K562 (cell line): Measurements from ENCODE around the gene ZBTB38. TPM values are rescaled to one million over a fixed set of nuclear protein-coding genes. Genes with fewer than 3 reads are reported as not detected.

ENCODE experiments used
- ADNP ChIP-seq: fragments of 200-800 bp; sonication (Bioruptor generic); IDR thresholded peaks from 2 replicates; pipeline ENCODE4 v1.6.1; 2016; ENCODE audit warnings: missing genetic modification characterization, missing compliant biosample characterization
- ARNT ChIP-seq, 2 experiments: fragments of 450-650 bp; IDR thresholded peaks; 2 replicates each; pipeline ENCODE4 v1.6.1; 2016; ENCODE audit warnings: mild to moderate bottlenecking in 1 of 2
- CCNT2 ChIP-seq: IDR thresholded peaks from 2 replicates; pipeline ENCODE4 v1.6.1; 2011; ENCODE audit warnings: borderline replicate concordance, low read depth, mild to moderate bottlenecking, moderate library complexity, mixed read lengths, low read length; ENCODE audit not compliant: insufficient read length; ENCODE audit errors: extremely low read depth
- CTBP1 ChIP-seq: fragments of 450-650 bp; IDR thresholded peaks from 2 replicates; pipeline ENCODE4 v1.6.1; 2016; ENCODE audit warnings: borderline replicate concordance
- EGR1 ChIP-seq: fragments of 450-650 bp; conservative IDR thresholded peaks from 2 replicates; pipeline ENCODE4 v1.6.1; 2017; ENCODE audit warnings: mild to moderate bottlenecking
- FOXA3 ChIP-seq, 2 experiments: fragments of 450-650 bp in 1 of 2; sonication (generic) in 1 of 2; formaldehyde crosslinking; IDR thresholded peaks in 1 of 2; conservative IDR thresholded peaks in 1 of 2; 2 replicates each; pipeline versions ENCODE4 v1.4.0 to v1.8.0; 2020 to 2022; ENCODE audit warnings: mild to moderate bottlenecking in 2 of 2, missing genetic modification reagents in 1 of 2
- HDAC1 ChIP-seq, 2 experiments: fragments of 450-650 bp; IDR thresholded peaks; 2 replicates each; pipeline ENCODE4 v1.6.1; 2016 to 2017; ENCODE audit warnings: inconsistent platforms in 1 of 2, mild to moderate bottlenecking in 1 of 2, moderate library complexity in 1 of 2
- HDAC2 ChIP-seq: fragments of 450-650 bp; IDR thresholded peaks from 2 replicates; pipeline ENCODE4 v1.6.1; 2016; ENCODE audit warnings: mild to moderate bottlenecking
- HDGF ChIP-seq: fragments of 450-650 bp; IDR thresholded peaks from 2 replicates; pipeline ENCODE4 v1.6.1; 2016
- LEF1 ChIP-seq: fragments of 450-650 bp; IDR thresholded peaks from 2 replicates; pipeline ENCODE4 v1.6.1; 2016; ENCODE audit warnings: mild to moderate bottlenecking
- MEF2A ChIP-seq: IDR thresholded peaks from 2 replicates; pipeline ENCODE4 v1.6.1; 2011; ENCODE audit warnings: low read depth, mild to moderate bottlenecking, low read length, moderate library complexity; ENCODE audit not compliant: control insufficient read depth
- RCOR1 ChIP-seq, 2 experiments: IDR thresholded peaks; 2 replicates each; pipeline ENCODE4 v1.6.1; 2012; ENCODE audit warnings: low read depth in 2 of 2, low read length in 2 of 2, borderline replicate concordance in 1 of 2, improper control_type of control experiment in 1 of 2
- SMARCA4 ChIP-seq: fragments of 450-650 bp; IDR thresholded peaks from 2 replicates; pipeline ENCODE4 v1.6.1; 2016
- ZFPM2 ChIP-seq: fragments of 250-450 bp; sonication (Bioruptor Pico); IDR thresholded peaks from 2 replicates; pipeline ENCODE4 v1.5.1; 2022; ENCODE audit warnings: mild to moderate bottlenecking
- polyA plus RNA-seq, 8 experiments: library from polyadenylated mRNA; depleted of rRNA in 4 of 8; stranded (reverse) in 5 of 8; unstranded in 3 of 8; fragments of >200 nt; fragmentation: Nextera tagmentation in 2 of 8; fragmentation: Illumina TruSeq in 1 of 8; extraction: Ambion mirVana in 2 of 8; extraction: Trizol in 1 of 8; gene quantifications; 2 replicates each; pipeline versions ENCODE4 v1.2.1 to v1.2.3, GENCODE V29; 2011 to 2014; ENCODE audit warnings: inconsistent platforms in 1 of 8, missing spikeins in 1 of 8
- total RNA-seq, 7 experiments: library from RNA; depleted of rRNA in 6 of 7; stranded (reverse); fragments of >200 nt in 6 of 7; fragmentation: Illumina TruSeq in 2 of 7; extraction: Trizol in 2 of 7; gene quantifications; 2 replicates each; pipeline versions ENCODE4 v1.2.1 to v1.2.3, GENCODE V29; 2011 to 2021; ENCODE audit warnings: low replicate concordance in 1 of 7
- TF ChIP-seq, protein P1 (sequence below), 3 experiments: IDR thresholded peaks in 2 of 3; conservative IDR thresholded peaks in 1 of 3; 2 replicates each; pipeline ENCODE4 v1.5.1; 2011 to 2012; ENCODE audit warnings: low read length in 3 of 3, mild to moderate bottlenecking in 3 of 3, control low read depth in 2 of 3, improper control_type of control experiment in 1 of 3, inconsistent platforms in 1 of 3, low read depth in 1 of 3, mixed read lengths in 1 of 3, moderate library complexity in 1 of 3; ENCODE audit not compliant: insufficient read depth in 2 of 3
- TF ChIP-seq, protein P2 (sequence below): fragments of 450-650 bp; IDR thresholded peaks from 2 replicates; pipeline ENCODE4 v1.6.1; 2016
- TF ChIP-seq, protein P3 (sequence below): fragments of 450-650 bp; formaldehyde crosslinking; IDR thresholded peaks from 2 replicates; pipeline ENCODE4 v1.4.0; 2022; ENCODE audit warnings: mild to moderate bottlenecking, moderate library complexity

ZBTB38 gene
- total and polyA plus RNA-seq, 9 of the 15 experiments (the other 6 are each of a cell fraction or from before 2014, with no cell fraction given): 12.1 to 39.4 (median 22.9) TPM

DNA sequence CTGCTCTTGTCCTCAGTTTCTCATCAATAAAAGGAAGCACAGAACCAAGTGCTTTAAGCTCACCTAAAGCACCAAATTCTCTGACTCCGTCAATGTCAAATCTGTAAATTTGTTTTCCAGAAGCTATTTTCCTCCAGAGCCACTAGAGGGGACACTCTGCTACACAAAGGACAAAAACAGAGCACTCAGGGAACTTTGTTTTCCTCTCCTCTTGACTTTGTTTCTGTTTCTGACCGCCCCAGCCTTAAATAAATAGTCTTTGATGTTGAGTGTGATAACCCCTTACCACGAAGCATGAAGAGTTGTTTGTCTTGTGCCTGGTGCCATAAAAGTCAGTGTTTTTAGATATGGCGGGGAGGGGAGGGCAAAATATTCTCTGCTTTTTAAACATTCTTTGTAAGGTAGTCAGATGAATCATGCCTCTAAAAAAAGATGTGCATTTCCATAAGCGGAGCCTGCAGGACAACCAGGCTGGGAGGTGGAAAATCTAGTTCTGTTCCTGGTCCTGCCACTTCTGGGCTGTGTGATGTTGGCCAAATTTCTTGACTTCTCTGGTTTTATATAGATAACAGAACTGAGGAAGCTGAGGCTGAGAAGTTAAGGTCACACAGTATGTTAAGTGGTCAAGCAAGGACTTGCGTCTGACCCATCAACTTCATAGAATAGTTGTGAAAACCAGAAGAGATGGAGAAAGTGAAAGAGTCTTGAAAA is 7.3 kb upstream of the ZBTB38 start (continued):
- TF ChIP-seq, protein P1, sequence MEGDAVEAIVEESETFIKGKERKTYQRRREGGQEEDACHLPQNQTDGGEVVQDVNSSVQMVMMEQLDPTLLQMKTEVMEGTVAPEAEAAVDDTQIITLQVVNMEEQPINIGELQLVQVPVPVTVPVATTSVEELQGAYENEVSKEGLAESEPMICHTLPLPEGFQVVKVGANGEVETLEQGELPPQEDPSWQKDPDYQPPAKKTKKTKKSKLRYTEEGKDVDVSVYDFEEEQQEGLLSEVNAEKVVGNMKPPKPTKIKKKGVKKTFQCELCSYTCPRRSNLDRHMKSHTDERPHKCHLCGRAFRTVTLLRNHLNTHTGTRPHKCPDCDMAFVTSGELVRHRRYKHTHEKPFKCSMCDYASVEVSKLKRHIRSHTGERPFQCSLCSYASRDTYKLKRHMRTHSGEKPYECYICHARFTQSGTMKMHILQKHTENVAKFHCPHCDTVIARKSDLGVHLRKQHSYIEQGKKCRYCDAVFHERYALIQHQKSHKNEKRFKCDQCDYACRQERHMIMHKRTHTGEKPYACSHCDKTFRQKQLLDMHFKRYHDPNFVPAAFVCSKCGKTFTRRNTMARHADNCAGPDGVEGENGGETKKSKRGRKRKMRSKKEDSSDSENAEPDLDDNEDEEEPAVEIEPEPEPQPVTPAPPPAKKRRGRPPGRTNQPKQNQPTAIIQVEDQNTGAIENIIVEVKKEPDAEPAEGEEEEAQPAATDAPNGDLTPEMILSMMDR (IDR thresholded peaks at IDR 0.05 in 2 of 3, conservative IDR thresholded peaks at IDR 0.05 in 1 of 3; ENCODE audit: insufficient read depth in 2 of 3, low read depth in 1 of 3, low read length in 3 of 3): peak; percentile 77 to 90 (median 81)
- TF ChIP-seq RCOR1 (IDR thresholded peaks at IDR 0.05; ENCODE audit: borderline replicate concordance in 1 of 2, low read depth in 2 of 2, low read length in 2 of 2): peak; percentile 22 to 64; a peak in 2 of 4 replicates
- TF ChIP-seq LEF1: peak; percentile 52; the same call in 1 of the 2 replicates
- 0 out of 2 replicates have a peak, but pooled peaks have one; percentile 46 for TF ChIP-seq HDGF
- peak; percentile 33; the same call in 1 of the 2 replicates for TF ChIP-seq SMARCA4
- no peak for TF ChIP-seq CCNT2
- peak in 1 of 2 experiments; percentile 33; a peak in 1 of 4 replicates for TF ChIP-seq HDAC1 (IDR thresholded peaks at IDR 0.05)
- TF ChIP-seq, protein P2, sequence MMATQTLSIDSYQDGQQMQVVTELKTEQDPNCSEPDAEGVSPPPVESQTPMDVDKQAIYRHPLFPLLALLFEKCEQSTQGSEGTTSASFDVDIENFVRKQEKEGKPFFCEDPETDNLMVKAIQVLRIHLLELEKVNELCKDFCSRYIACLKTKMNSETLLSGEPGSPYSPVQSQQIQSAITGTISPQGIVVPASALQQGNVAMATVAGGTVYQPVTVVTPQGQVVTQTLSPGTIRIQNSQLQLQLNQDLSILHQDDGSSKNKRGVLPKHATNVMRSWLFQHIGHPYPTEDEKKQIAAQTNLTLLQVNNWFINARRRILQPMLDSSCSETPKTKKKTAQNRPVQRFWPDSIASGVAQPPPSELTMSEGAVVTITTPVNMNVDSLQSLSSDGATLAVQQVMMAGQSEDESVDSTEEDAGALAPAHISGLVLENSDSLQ: 0 out of 2 replicates have a peak, but pooled peaks have one; percentile 11
- TF ChIP-seq MEF2A: 0 out of 2 replicates have a peak, but pooled peaks have one; percentile 33
- TF ChIP-seq, protein P3, sequence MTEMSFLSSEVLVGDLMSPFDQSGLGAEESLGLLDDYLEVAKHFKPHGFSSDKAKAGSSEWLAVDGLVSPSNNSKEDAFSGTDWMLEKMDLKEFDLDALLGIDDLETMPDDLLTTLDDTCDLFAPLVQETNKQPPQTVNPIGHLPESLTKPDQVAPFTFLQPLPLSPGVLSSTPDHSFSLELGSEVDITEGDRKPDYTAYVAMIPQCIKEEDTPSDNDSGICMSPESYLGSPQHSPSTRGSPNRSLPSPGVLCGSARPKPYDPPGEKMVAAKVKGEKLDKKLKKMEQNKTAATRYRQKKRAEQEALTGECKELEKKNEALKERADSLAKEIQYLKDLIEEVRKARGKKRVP (CRISPR knock-in tag): no peak
- no peak for TF ChIP-seq ZFPM2 (CRISPR knock-in tag)
- TF ChIP-seq FOXA3 (CRISPR knock-in tag; conservative IDR thresholded peaks at IDR 0.05 in 1 of 2, IDR thresholded peaks at IDR 0.05 in 1 of 2): peak in 1 of 2 experiments; percentile 71; a peak in 2 of 4 replicates
- 0 out of 2 replicates have a peak, but pooled peaks have one; percentile 6 for TF ChIP-seq EGR1
- peak; percentile 88 for TF ChIP-seq HDAC2
- peak in 1 of 2 experiments; percentile 2; a peak in 1 of 4 replicates for TF ChIP-seq ARNT (IDR thresholded peaks at IDR 0.05)
- TF ChIP-seq ADNP (tag): peak; percentile 95
- peak; percentile 11; the same call in 1 of the 2 replicates for TF ChIP-seq CTBP1
